ENCODE data around the gene HOXB6.

GRCh38 chr17:48624118-48624517 is 19.3 kb upstream of the HOXB6 start:
- TF ChIP-seq CTCF (conservative IDR thresholded peaks at IDR 0.05) (no peak), ZFX (IDR thresholded peaks at IDR 0.05) (no peak)

Data from C4-2B (cell line).